Calu3 (cell line): ENCODE data around the gene SNTB2. TPM values are rescaled to one million over a fixed set of nuclear protein-coding genes. Genes with fewer than 3 reads are reported as not detected.

Experiments
- BruUV-seq: library from RNA; stranded (reverse); fragments of 400-500 nt; replicated peaks from 2 replicates; lab custom pipeline; 2021; lab: Mats Ljungman, UMichigan
- CTCF ChIA-PET: fragments of 300-600 bp; sonication (Branson Sonifier 250); formaldehyde crosslinking; loops from one replicate; lab custom pipeline; 2022; ENCODE audit warnings: antibody characterized with exemption; lab: Charles Lee
- DNase-seq: peaks from one replicate; pipeline ENCODE4 v3.0.0; 2022
- H3K27ac Mint-ChIP-seq: one replicate; pipeline ENCODE4 v1.8.0; 2022; ENCODE audit warnings: mixed read lengths; ENCODE audit not compliant: unreplicated experiment
- H3K27me3 Mint-ChIP-seq: one replicate; pipeline ENCODE4 v1.8.0; 2022; ENCODE audit warnings: mixed read lengths; ENCODE audit not compliant: unreplicated experiment
- H3K36me3 Mint-ChIP-seq: one replicate; pipeline ENCODE4 v1.8.0; 2022; ENCODE audit warnings: mild to moderate bottlenecking, moderate library complexity, mixed read lengths; ENCODE audit not compliant: insufficient read depth, unreplicated experiment
- H3K4me1 Mint-ChIP-seq: one replicate; pipeline ENCODE4 v1.8.0; 2022; ENCODE audit warnings: mild to moderate bottlenecking, low read depth, mixed read lengths; ENCODE audit not compliant: unreplicated experiment
- H3K4me3 Mint-ChIP-seq: one replicate; pipeline ENCODE4 v1.8.0; 2022; ENCODE audit warnings: mild to moderate bottlenecking, low read depth, moderate library complexity, mixed read lengths; ENCODE audit not compliant: unreplicated experiment
- H3K9me3 Mint-ChIP-seq: one replicate; pipeline ENCODE4 v1.8.0; 2022; ENCODE audit warnings: low read depth, mixed read lengths; ENCODE audit not compliant: unreplicated experiment
- intact Hi-C: fragments of 100-400 bp; cut with micrococcal nuclease; formaldehyde crosslinking; loops from one replicate; pipeline ENCODE4 v1.10.0; 2022; ENCODE audit not compliant: unreplicated experiment
- total RNA-seq: library from RNA; stranded (reverse); gene quantifications from 2 replicates; pipeline ENCODE4 v1.2.3, GENCODE V29; 2022
- TF ChIP-seq, protein P1 (sequence below): fragments of 200-600 bp; IDR thresholded peaks from one replicate; pipeline ENCODE4 v1.8.0; 2022; ENCODE audit warnings: antibody characterized with exemption; ENCODE audit not compliant: unreplicated experiment

SNTB2 gene
- total RNA-seq, 1 experiment from 2014 or later, result 29.3 TPM

DNA sequence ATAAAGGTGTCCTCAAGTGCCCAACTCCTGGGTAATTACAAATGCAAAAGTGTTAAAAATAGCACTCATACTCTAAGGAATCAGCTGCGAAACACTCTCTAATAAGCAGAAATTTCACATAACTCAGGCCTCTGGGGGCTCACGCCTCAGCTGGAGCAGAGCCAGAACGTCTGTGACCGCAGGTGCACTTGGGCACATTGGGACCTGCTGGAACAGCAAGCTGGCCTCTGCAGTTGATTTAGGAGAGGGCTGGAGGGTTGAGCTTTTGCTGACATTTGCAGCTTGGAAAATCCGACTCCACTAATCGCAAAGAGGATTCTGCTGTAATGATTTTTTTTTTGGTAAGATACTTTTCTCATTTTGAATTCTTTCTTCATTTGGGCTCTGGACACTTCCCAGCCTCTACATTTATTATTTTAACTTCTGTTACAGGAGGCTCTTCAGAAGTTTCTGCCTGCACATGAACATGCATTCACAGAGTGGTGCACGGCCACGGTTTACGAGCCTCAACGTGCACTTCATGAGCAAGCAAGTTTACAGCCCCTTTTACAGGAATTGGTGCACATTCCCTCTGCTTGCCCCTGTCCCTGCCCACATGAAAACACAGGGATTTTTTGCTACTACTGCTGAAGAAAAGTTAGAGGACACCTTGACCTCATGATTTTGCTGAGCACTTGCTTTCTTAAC lies 4.1 kb upstream of the SNTB2 start:
- peaks cover 16% of the 10 kb centered on the region for H3K36me3 Mint-ChIP-seq
- peaks cover 18% of the 10 kb centered on the region for H3K4me1 Mint-ChIP-seq
- CTCF ChIA-PET, result interaction anchor here (0.7 kb wide), 1 partner anchor 261 kb away, joined by 3 read pairs; no protein-coding TSS in a partner anchor
- TF ChIP-seq, protein P1, sequence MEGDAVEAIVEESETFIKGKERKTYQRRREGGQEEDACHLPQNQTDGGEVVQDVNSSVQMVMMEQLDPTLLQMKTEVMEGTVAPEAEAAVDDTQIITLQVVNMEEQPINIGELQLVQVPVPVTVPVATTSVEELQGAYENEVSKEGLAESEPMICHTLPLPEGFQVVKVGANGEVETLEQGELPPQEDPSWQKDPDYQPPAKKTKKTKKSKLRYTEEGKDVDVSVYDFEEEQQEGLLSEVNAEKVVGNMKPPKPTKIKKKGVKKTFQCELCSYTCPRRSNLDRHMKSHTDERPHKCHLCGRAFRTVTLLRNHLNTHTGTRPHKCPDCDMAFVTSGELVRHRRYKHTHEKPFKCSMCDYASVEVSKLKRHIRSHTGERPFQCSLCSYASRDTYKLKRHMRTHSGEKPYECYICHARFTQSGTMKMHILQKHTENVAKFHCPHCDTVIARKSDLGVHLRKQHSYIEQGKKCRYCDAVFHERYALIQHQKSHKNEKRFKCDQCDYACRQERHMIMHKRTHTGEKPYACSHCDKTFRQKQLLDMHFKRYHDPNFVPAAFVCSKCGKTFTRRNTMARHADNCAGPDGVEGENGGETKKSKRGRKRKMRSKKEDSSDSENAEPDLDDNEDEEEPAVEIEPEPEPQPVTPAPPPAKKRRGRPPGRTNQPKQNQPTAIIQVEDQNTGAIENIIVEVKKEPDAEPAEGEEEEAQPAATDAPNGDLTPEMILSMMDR, result no peak
- H3K27me3 Mint-ChIP-seq, result no peaks in the 10 kb centered on the region
- no peaks in the 10 kb centered on the region for H3K9me3 Mint-ChIP-seq
- H3K27ac Mint-ChIP-seq, result no peak overlapping the region
- no peak overlapping the region for H3K4me3 Mint-ChIP-seq
- BruUV-seq, result no TSS peak
- DNase-seq, result no peak
- intact Hi-C loops, result no loop called here

DNA sequence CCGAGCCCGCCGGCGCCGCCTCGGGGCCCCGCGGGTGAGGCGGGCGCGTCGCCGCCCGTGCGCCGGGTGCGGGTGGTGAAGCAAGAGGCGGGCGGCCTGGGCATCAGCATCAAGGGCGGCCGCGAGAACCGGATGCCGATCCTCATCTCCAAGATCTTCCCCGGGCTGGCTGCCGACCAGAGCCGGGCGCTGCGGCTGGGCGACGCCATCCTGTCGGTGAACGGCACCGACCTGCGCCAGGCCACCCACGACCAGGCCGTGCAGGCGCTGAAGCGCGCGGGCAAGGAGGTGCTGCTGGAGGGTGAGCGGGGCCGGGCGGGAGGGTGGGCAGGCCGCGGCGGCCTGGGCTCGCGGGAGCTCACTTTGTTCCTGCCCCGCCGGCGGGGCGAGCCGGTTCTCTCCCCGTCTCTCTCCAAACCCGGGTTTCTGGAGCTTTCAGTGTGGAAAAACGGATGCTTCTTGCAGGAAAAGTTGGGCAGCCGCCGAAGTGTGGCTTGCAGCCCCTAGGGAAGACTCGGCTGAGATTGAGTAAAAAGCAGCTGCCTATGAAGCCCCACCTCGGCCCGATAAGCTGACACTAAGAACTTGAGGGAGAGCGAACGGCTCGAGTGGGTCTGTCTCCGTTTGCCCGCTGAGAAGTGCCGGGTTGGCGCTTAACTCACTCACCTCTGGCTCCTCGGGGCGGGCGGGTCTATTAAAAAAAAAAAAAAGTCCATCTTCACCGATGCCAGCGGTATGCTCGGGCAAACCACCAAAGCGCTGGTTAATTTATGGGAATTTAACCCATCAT lies 677 bp downstream of the SNTB2 start:
- intact Hi-C loops, result no loop called here
- peak; percentile 60 for DNase-seq
- H3K4me3 Mint-ChIP-seq, result peak overlapping the region; percentile 88

DNA sequence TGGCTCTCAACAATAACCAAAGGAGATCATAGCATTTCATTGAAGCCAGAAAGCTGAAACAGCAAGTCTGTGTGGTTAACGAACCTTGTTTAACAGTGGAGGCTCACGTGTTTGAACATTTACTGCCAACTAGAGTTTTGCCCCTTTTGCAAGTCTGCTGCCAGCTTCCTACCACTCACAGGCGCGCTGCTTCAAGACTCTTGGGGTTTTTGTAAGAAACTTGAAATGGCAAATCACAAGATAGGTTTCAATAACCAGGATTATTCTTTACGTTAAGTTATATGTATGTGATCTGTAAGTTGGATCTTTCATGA lies 1.2 kb downstream of the SNTB2 start:
- intact Hi-C loops, result no loop called here
- CTCF ChIA-PET, result interaction anchor here (0.6 to 0.9 kb wide), 3 partner anchors 38 to 90 kb away, joined by 3 to 5 read pairs (median 3); no protein-coding TSS in a partner anchor
- TSS peak; percentile 63 for BruUV-seq
- Mint-ChIP-seq H3K27ac (peak overlapping the region; percentile 76), H3K9me3 (no peaks in the 10 kb centered on the region), H3K27me3 (no peaks in the 10 kb centered on the region), H3K4me1 (peaks cover 27% of the 10 kb centered on the region), H3K4me3 (peak overlapping the region; percentile 88), H3K36me3 (peaks cover 30% of the 10 kb centered on the region)
- DNase-seq, result peak; percentile 11
- TF ChIP-seq, protein P1, result no peak

More for the DNA sequence above, 677 bp downstream of the SNTB2 start:
- CTCF ChIA-PET, result interaction anchor here (0.6 to 0.9 kb wide), 3 partner anchors 38 to 273 kb away, joined by 3 read pairs; no protein-coding TSS in a partner anchor
- H3K9me3 Mint-ChIP-seq, result no peaks in the 10 kb centered on the region
- no TSS peak for BruUV-seq
- H3K27me3 Mint-ChIP-seq, result no peaks in the 10 kb centered on the region
- H3K4me1 Mint-ChIP-seq, result peaks cover 27% of the 10 kb centered on the region
- peak overlapping the region; percentile 76 for H3K27ac Mint-ChIP-seq
- TF ChIP-seq, protein P1, result no peak
- peaks cover 30% of the 10 kb centered on the region for H3K36me3 Mint-ChIP-seq

DNA sequence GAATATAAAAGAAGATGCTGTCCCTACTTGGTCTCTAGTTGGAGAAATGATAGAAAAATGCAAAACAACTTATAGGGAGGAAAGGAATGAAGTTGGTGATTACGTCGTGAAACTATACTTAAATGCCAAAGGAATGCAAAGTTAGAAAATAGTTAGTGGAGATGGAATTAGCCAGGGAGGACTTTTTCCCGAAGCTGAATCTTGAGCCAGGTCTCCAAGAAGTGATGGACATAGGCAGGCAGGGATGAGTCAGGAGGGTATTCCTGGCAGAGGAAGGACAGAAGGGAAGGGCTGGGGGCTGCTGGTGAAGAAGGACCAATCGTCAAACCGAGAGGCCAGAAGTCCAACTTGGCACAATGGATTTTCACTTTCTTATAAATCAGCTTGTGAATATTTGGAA lies 1.8 kb downstream of the SNTB2 start:
- H3K36me3 Mint-ChIP-seq, result peaks cover 30% of the 10 kb centered on the region
- peak overlapping the region; percentile 88 for H3K4me3 Mint-ChIP-seq
- CTCF ChIA-PET, result interaction anchor here (0.6 to 0.9 kb wide), 3 partner anchors 39 to 91 kb away, joined by 3 to 5 read pairs (median 3); no protein-coding TSS in a partner anchor
- H3K27me3 Mint-ChIP-seq, result no peaks in the 10 kb centered on the region
- TF ChIP-seq, protein P1, result no peak
- DNase-seq, result no peak
- BruUV-seq, result no TSS peak
- H3K4me1 Mint-ChIP-seq, result peaks cover 27% of the 10 kb centered on the region
- intact Hi-C loops, result no loop called here
- H3K27ac Mint-ChIP-seq, result peak overlapping the region; percentile 76
- H3K9me3 Mint-ChIP-seq, result no peaks in the 10 kb centered on the region
